ENCODE measurements around the gene PRSS23. TPM values are rescaled to one million over a fixed set of nuclear protein-coding genes. Genes with fewer than 3 reads are reported as not detected.

Gene PRSS23
- total RNA-seq, 1 donor from 2014 or later, result 38.5 TPM

DNA sequence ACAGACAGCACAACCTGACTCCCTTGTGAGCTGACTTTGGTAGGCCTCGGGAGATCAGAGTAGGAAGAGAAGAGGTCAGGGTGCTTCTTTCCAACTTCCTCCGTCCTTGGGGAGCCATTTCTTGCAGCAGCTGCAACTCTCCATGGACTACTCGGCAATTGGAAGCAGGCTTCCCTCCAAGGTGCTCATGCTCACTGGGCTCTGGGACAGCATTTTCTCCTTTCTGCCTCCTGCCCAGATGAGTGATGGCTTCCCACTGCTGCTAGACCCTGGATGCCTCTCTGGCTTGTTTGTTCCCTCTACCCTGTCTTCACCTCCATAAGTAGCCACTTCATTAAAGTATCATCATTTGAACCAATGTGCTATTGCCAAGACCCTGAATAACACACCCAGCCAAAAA, 8.2 kb upstream of the PRSS23 start:
- no peak for DNase-seq (ENCODE audit: low read depth)
- TF ChIP-seq, protein P1, sequence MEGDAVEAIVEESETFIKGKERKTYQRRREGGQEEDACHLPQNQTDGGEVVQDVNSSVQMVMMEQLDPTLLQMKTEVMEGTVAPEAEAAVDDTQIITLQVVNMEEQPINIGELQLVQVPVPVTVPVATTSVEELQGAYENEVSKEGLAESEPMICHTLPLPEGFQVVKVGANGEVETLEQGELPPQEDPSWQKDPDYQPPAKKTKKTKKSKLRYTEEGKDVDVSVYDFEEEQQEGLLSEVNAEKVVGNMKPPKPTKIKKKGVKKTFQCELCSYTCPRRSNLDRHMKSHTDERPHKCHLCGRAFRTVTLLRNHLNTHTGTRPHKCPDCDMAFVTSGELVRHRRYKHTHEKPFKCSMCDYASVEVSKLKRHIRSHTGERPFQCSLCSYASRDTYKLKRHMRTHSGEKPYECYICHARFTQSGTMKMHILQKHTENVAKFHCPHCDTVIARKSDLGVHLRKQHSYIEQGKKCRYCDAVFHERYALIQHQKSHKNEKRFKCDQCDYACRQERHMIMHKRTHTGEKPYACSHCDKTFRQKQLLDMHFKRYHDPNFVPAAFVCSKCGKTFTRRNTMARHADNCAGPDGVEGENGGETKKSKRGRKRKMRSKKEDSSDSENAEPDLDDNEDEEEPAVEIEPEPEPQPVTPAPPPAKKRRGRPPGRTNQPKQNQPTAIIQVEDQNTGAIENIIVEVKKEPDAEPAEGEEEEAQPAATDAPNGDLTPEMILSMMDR (IDR thresholded peaks at IDR 0.05; ENCODE audit: insufficient read depth, low read length, poor library complexity, severe bottlenecking), result no peak
- no peaks in the 10 kb centered on the region for H3K36me3 ChIP-seq (ENCODE audit: control insufficient read depth, insufficient read depth, low read length)
- H3K4me3 ChIP-seq (ENCODE audit: low read depth, low read length), result no peak overlapping the region
- H3K27me3 ChIP-seq (ENCODE audit: control insufficient read depth, insufficient read depth, low read length), result no peaks in the 10 kb centered on the region

DNA sequence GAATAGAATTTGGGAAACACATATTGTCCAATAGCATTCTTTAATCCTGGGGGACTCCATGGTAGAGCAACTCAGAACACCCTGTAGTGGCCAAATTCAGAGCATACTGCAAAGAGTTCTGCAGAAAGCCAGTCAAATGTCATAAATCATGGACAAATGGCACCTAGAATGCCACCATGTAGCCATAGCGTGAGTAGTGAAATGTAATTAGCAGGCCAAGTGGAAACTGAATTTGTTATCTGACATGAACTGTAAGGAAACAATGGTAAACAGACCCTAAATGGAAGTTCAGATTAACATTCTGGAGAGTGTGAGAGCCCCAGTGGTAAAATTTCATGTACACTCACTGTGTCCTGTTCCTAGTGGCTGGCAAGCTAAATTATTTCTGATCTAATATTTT, 7.0 kb upstream of the PRSS23 start:
- DNase-seq (ENCODE audit: low read depth), result no peak
- TF ChIP-seq, protein P1 (IDR thresholded peaks at IDR 0.05; ENCODE audit: insufficient read depth, low read length, poor library complexity, severe bottlenecking), result no peak

GRCh38 chr11:86795511-86795910, 4.8 kb upstream of the PRSS23 start:
- no peak overlapping the region for H3K4me3 ChIP-seq (ENCODE audit: low read depth, low read length)
- no peak for DNase-seq (ENCODE audit: low read depth)
- TF ChIP-seq, protein P1 (IDR thresholded peaks at IDR 0.05; ENCODE audit: insufficient read depth, low read length, poor library complexity, severe bottlenecking), result no peak
- no peaks in the 10 kb centered on the region for H3K36me3 ChIP-seq (ENCODE audit: control insufficient read depth, insufficient read depth, low read length)
- no peaks in the 10 kb centered on the region for H3K27me3 ChIP-seq (ENCODE audit: control insufficient read depth, insufficient read depth, low read length)

More for the DNA sequence above, 7.0 kb upstream of the PRSS23 start:
- Histone ChIP-seq H3K4me3 (ENCODE audit: low read depth, low read length) (no peak overlapping the region), H3K27me3 (ENCODE audit: control insufficient read depth, insufficient read depth, low read length) (no peaks in the 10 kb centered on the region), H3K36me3 (ENCODE audit: control insufficient read depth, insufficient read depth, low read length) (no peaks in the 10 kb centered on the region)

GRCh38 chr11:86795949-86796348, 4.4 kb upstream of the PRSS23 start:
- DNase-seq (ENCODE audit: low read depth), result no peak
- H3K27me3 ChIP-seq (ENCODE audit: control insufficient read depth, insufficient read depth, low read length), result no peaks in the 10 kb centered on the region
- TF ChIP-seq, protein P1 (IDR thresholded peaks at IDR 0.05; ENCODE audit: insufficient read depth, low read length, poor library complexity, severe bottlenecking), result no peak

DNA sequence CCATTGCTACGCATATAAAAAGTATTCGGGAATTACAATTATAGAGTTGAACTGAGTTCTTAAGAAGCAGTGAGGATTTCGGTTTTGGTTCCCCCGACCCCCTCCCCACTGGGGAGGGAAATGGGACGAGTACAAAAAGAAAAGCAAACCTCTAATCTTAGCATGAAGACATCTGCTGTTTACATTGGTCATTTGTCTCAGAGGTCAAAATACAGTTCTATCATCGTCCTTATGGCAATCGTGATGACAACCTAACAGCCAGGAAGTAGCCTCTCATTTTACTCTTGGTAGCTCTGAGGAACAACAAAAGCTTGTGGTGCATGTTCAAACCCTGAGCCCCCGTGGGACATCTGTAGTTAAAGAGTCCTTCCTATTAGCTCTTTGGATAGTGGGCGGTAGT, 3.2 kb upstream of the PRSS23 start:
- H3K27me3 ChIP-seq (ENCODE audit: control insufficient read depth, insufficient read depth, low read length), result no peaks in the 10 kb centered on the region
- DNase-seq (ENCODE audit: low read depth), result no peak
- no peak overlapping the region for H3K4me3 ChIP-seq (ENCODE audit: low read depth, low read length)
- H3K36me3 ChIP-seq (ENCODE audit: control insufficient read depth, insufficient read depth, low read length), result no peaks in the 10 kb centered on the region
- TF ChIP-seq, protein P1 (IDR thresholded peaks at IDR 0.05; ENCODE audit: insufficient read depth, low read length, poor library complexity, severe bottlenecking), result no peak

More at GRCh38 chr11:86795949-86796348, 4.4 kb upstream of the PRSS23 start:
- Histone ChIP-seq H3K36me3 (ENCODE audit: control insufficient read depth, insufficient read depth, low read length) (no peaks in the 10 kb centered on the region), H3K4me3 (ENCODE audit: low read depth, low read length) (no peak overlapping the region)

DNA sequence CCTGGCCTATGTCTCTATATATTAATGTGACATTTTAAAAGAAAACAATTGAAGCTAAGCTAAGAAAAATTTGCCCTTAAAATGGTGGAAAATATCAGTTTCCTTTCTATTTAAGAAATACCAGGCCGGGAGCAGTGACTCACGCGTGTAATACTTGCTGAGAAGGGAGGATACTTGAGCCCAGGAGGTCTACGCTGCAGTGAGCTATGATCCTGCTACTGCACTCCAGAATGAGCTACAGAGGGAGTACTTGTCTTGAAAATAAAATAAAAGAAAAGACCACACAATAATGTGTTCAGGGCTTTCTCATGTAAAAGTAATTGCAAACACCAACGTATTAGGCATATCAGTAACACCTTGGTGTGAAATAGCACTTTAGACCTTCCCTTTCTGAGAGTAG, 1.4 kb upstream of the PRSS23 start:
- TF ChIP-seq, protein P1 (IDR thresholded peaks at IDR 0.05; ENCODE audit: insufficient read depth, low read length, poor library complexity, severe bottlenecking), result no peak
- no peak for DNase-seq (ENCODE audit: low read depth)
- H3K4me3 ChIP-seq (ENCODE audit: low read depth, low read length), result no peak overlapping the region
- H3K36me3 ChIP-seq (ENCODE audit: control insufficient read depth, insufficient read depth, low read length), result no peaks in the 10 kb centered on the region
- H3K27me3 ChIP-seq (ENCODE audit: control insufficient read depth, insufficient read depth, low read length), result no peaks in the 10 kb centered on the region

Data from kidney epithelial cell (primary cell).